H1 (cell line): ENCODE results near the gene OR2V1. TPM values are rescaled to one million over a fixed set of nuclear protein-coding genes. Genes with fewer than 3 reads are reported as not detected.

Experiments
- CTCF ChIA-PET: fragments of 300-600 bp; sonication (Branson Sonifier 250); formaldehyde crosslinking; loops from one replicate; lab custom pipeline; 2021; ENCODE audit not compliant: partially characterized antibody; lab: Charles Lee
- POLR2A ChIA-PET: fragments of 300-600 bp; sonication (Branson Sonifier 250); formaldehyde crosslinking; loops from one replicate; lab custom pipeline; 2021; ENCODE audit warnings: inconsistent platforms; ENCODE audit not compliant: partially characterized antibody; lab: Charles Lee
- DNase-seq, 2 experiments: peaks; one replicate each; pipeline versions ENCODE4 v3.0.0 to v3.0.0-alpha.2; 2010 to 2022; ENCODE audit warnings: low spot score in 2 of 2, low read depth in 1 of 2, mixed read lengths in 1 of 2
- FAIRE-seq: peaks from 2 replicates; lab custom pipeline; 2011; peaks lifted over from hg19 to GRCh38; lab: Jason Lieb, UNC
- H2AFZ ChIP-seq: 2 replicates; pipeline ENCODE4 v1.8.1; 2012; ENCODE audit warnings: low read length, inconsistent platforms
- H2AK5ac ChIP-seq: 2 replicates; pipeline ENCODE4 v1.6.1; 2013; ENCODE audit warnings: low read depth, low read length
- H2BK120ac ChIP-seq: replicated peaks from 2 replicates; pipeline ENCODE3; 2013; ENCODE audit warnings: low read depth, low read length, inconsistent platforms
- H2BK12ac ChIP-seq: 2 replicates; pipeline ENCODE4 v1.6.1; 2013; ENCODE audit warnings: low read depth, low read length
- H2BK15ac ChIP-seq: 2 replicates; pipeline ENCODE4 v1.6.1; 2013; ENCODE audit warnings: low read length
- H2BK20ac ChIP-seq: 2 replicates; pipeline ENCODE4 v1.6.1; 2013; ENCODE audit warnings: low read length
- H2BK5ac ChIP-seq: 2 replicates; pipeline ENCODE4 v1.6.1; 2013; ENCODE audit warnings: low read depth, low read length
- H3K14ac ChIP-seq: 2 replicates; pipeline ENCODE4 v1.6.1; 2013; ENCODE audit warnings: inconsistent platforms; ENCODE audit not compliant: insufficient read length
- H3K18ac ChIP-seq: 2 replicates; pipeline ENCODE4 v1.6.1; 2013; ENCODE audit warnings: low read length; ENCODE audit errors: extremely low read depth
- H3K23ac ChIP-seq: 2 replicates; pipeline ENCODE4 v1.6.1; 2013; ENCODE audit warnings: inconsistent platforms; ENCODE audit not compliant: insufficient read length
- H3K23me2 ChIP-seq: 2 replicates; pipeline ENCODE4 v1.6.1; 2013; ENCODE audit warnings: low read depth, low read length
- H3K27ac ChIP-seq: 2 replicates; pipeline ENCODE4 v1.6.1; 2011; ENCODE audit warnings: low read depth, low read length, inconsistent platforms
- H3K27me3 ChIP-seq, 4 experiments: replicated peaks in 1 of 4; 1 replicate in 1 of 4; 2 replicates in 3 of 4; pipeline versions ENCODE4 v1.6.1 to v1.8.1; 2011 to 2013; ENCODE audit warnings: low read length in 3 of 4, mild to moderate bottlenecking in 3 of 4, inconsistent platforms in 2 of 4, mixed read lengths in 2 of 4, moderate library complexity in 1 of 4; ENCODE audit not compliant: control insufficient read depth in 3 of 4, insufficient read depth in 3 of 4; ENCODE audit errors: extremely low read depth in 1 of 4
- H3K36me3 ChIP-seq, 4 experiments: 2 replicates each; pipeline versions ENCODE4 v1.6.1 to v1.8.1; 2011 to 2013; ENCODE audit warnings: mild to moderate bottlenecking in 4 of 4, low read length in 3 of 4, moderate library complexity in 2 of 4, control low read depth in 1 of 4, inconsistent platforms in 1 of 4; ENCODE audit not compliant: insufficient read depth in 4 of 4, control insufficient read depth in 2 of 4
- H3K4ac ChIP-seq: replicated peaks from 2 replicates; pipeline ENCODE3; 2013; ENCODE audit warnings: low read length, low read depth, mixed read lengths, inconsistent platforms; ENCODE audit not compliant: insufficient read length
- H3K4me1 ChIP-seq, 4 experiments: replicated peaks in 1 of 4; 1 replicate in 1 of 4; 2 replicates in 3 of 4; pipeline versions ENCODE4 v1.6.1 to v1.8.1; 2011 to 2013; ENCODE audit warnings: low read length in 3 of 4, inconsistent platforms in 2 of 4, mixed read lengths in 1 of 4; ENCODE audit not compliant: insufficient read depth in 4 of 4, control insufficient read depth in 3 of 4
- H3K4me2 ChIP-seq, 2 experiments: 2 replicates each; pipeline versions ENCODE4 v1.6.1 to v1.8.1; 2011 to 2013; ENCODE audit warnings: low read depth in 2 of 2, low read length in 2 of 2, control low read depth in 1 of 2, inconsistent platforms in 1 of 2, mild to moderate bottlenecking in 1 of 2; ENCODE audit not compliant: insufficient read depth in 1 of 2
- H3K4me3 ChIP-seq, 4 experiments: fragments of 200-600, 300-600 bp in 1 of 4; sonication (generic), shearing (Covaris generic), sonication (Bioruptor Twin) in 1 of 4; 2 replicates each; pipeline versions ENCODE4 v1.5.1 to v1.8.1; 2011 to 2016; ENCODE audit warnings: low read length in 4 of 4, low read depth in 3 of 4, control low read depth in 2 of 4, inconsistent platforms in 2 of 4, mild to moderate bottlenecking in 2 of 4, mixed read lengths in 1 of 4, moderate library complexity in 1 of 4; ENCODE audit not compliant: insufficient read depth in 2 of 4; ENCODE audit errors: extremely low read depth in 1 of 4
- H3K56ac ChIP-seq: replicated peaks from 2 replicates; pipeline ENCODE3; 2013; ENCODE audit warnings: low read depth, mild to moderate bottlenecking, mixed read lengths, low read length, inconsistent platforms; ENCODE audit not compliant: insufficient read length
- H3K79me1 ChIP-seq: 2 replicates; pipeline ENCODE4 v1.6.1; 2013; ENCODE audit warnings: low read depth, low read length, control low read depth
- H3K79me2 ChIP-seq, 2 experiments: 2 replicates each; pipeline versions ENCODE4 v1.6.1 to v1.8.1; 2012 to 2013; ENCODE audit warnings: low read length in 2 of 2, mild to moderate bottlenecking in 2 of 2, inconsistent platforms in 1 of 2; ENCODE audit not compliant: insufficient read depth in 2 of 2, control insufficient read depth in 1 of 2
- H3K9ac ChIP-seq, 4 experiments: replicated peaks in 1 of 4; 1 replicate in 1 of 4; 2 replicates in 3 of 4; pipeline versions ENCODE4 v1.6.1 to v1.8.1; 2011 to 2013; ENCODE audit warnings: low read depth in 3 of 4, low read length in 3 of 4, control low read depth in 2 of 4, mild to moderate bottlenecking in 2 of 4, moderate library complexity in 2 of 4, inconsistent platforms in 1 of 4; ENCODE audit errors: extremely low read depth in 1 of 4
- H3K9me3 ChIP-seq, 2 experiments: 2 replicates each; pipeline versions ENCODE4 v1.6.1 to v1.8.1; 2012 to 2013; ENCODE audit warnings: mild to moderate bottlenecking in 2 of 2, moderate library complexity in 2 of 2, control low read depth in 1 of 2, inconsistent platforms in 1 of 2, low read depth in 1 of 2, low read length in 1 of 2, mixed read lengths in 1 of 2; ENCODE audit not compliant: insufficient read depth in 2 of 2
- H4K20me1 ChIP-seq, 2 experiments: replicated peaks in 1 of 2; 2 replicates each; pipeline versions ENCODE3 to v1.8.1; 2011 to 2013; ENCODE audit warnings: inconsistent platforms in 2 of 2, low read length in 2 of 2, mild to moderate bottlenecking in 1 of 2; ENCODE audit not compliant: insufficient read depth in 2 of 2, control insufficient read depth in 1 of 2
- H4K5ac ChIP-seq: 2 replicates; pipeline ENCODE4 v1.6.1; 2013; ENCODE audit warnings: low read length, low read depth, mixed read lengths, inconsistent platforms; ENCODE audit not compliant: insufficient read length
- H4K8ac ChIP-seq: 2 replicates; pipeline ENCODE4 v1.8.0; 2013; ENCODE audit warnings: mild to moderate bottlenecking, moderate library complexity, low read length, inconsistent platforms; ENCODE audit not compliant: insufficient read depth; ENCODE audit errors: extremely low read depth
- H4K91ac ChIP-seq: replicated peaks from 2 replicates; pipeline ENCODE3; 2013; ENCODE audit warnings: low read length, mixed read lengths, inconsistent platforms; ENCODE audit not compliant: insufficient read length
- BACH1 ChIP-seq: IDR thresholded peaks from 2 replicates; pipeline ENCODE4 v1.6.1; 2012; ENCODE audit warnings: low read length, improper control_type of control experiment
- BRCA1 ChIP-seq: IDR thresholded peaks from 2 replicates; pipeline ENCODE4 v1.6.1; 2012; ENCODE audit warnings: low read depth, low read length, improper control_type of control experiment
- KDM1A ChIP-seq: fragments of 200-600, 300-600 bp; sonication (generic); IDR thresholded peaks from 2 replicates; pipeline ENCODE4 v1.7.1; 2016; ENCODE audit warnings: mild to moderate bottlenecking, low read length, borderline replicate concordance
- POU5F1 ChIP-seq: IDR thresholded peaks from 2 replicates; pipeline ENCODE4 v1.6.1; 2011; ENCODE audit warnings: low read depth, mild to moderate bottlenecking, low read length, moderate library complexity
- SP1 ChIP-seq: IDR thresholded peaks from 2 replicates; pipeline ENCODE4 v1.6.1; 2011; ENCODE audit warnings: low read depth, low read length
- SUZ12 ChIP-seq: fragments of 200-600 bp; sonication (generic); IDR thresholded peaks from 2 replicates; pipeline ENCODE4 v1.6.1; 2012; ENCODE audit warnings: mild to moderate bottlenecking, inconsistent platforms, low read length, moderate library complexity, mixed read lengths
- TAF7 ChIP-seq: optimal IDR thresholded peaks from 2 replicates; pipeline ENCODE3; 2011; ENCODE audit warnings: low read depth, mild to moderate bottlenecking, inconsistent platforms, low read length, moderate library complexity, borderline replicate concordance
- TCF12 ChIP-seq: IDR thresholded peaks from 2 replicates; pipeline ENCODE4 v1.6.1; 2011; ENCODE audit warnings: low read depth, mild to moderate bottlenecking, low read length
- WGBS, 2 experiments: shearing (Covaris generic) in 1 of 2; methylation state at CpG; one replicate each; pipeline versions ENCODE4 v1.1.6 to v1.1.7; 2013 to 2015; ENCODE audit warnings: low lambda C conversion rate in 2 of 2, mixed read lengths in 2 of 2, inconsistent platforms in 1 of 2, low coverage in 1 of 2, missing lambda C conversion rate in 1 of 2; ENCODE audit not compliant: insufficient replicate concordance in 2 of 2, insufficient coverage in 1 of 2, insufficient read length in 1 of 2; ENCODE audit errors: extremely low coverage in 1 of 2, missing lambda C conversion rate in 1 of 2; 5-methylcytosine and 5-hydroxymethylcytosine counted together
- polyA plus RNA-seq, 7 experiments: library from polyadenylated mRNA; depleted of rRNA in 3 of 7; stranded (reverse) in 5 of 7; unstranded in 2 of 7; fragments of >200 nt in 5 of 7; fragments of 200-250 nt in 2 of 7; gene quantifications; 1 replicate in 5 of 7; 2 replicates in 1 of 7; 4 replicates in 1 of 7; pipeline versions ENCODE4 v1.2.1 to v1.2.3, GENCODE V29; 2011 to 2013; ENCODE audit warnings: missing spikeins in 2 of 7, mixed read lengths in 2 of 7
- total RNA-seq: library from RNA; stranded (reverse); fragmentation: NEBNext Ultra II Directional; extraction: Animal tissue kit (Norgen Biotek cat#: 25700); gene quantifications from 2 replicates; pipeline ENCODE4 v1.2.1, GENCODE V29; 2021

Gene OR2V1
- total and polyA plus RNA-seq, 2 of the 8 experiments (the other 6 are each of a cell fraction or from before 2014, with no cell fraction given): not detected

DNA sequence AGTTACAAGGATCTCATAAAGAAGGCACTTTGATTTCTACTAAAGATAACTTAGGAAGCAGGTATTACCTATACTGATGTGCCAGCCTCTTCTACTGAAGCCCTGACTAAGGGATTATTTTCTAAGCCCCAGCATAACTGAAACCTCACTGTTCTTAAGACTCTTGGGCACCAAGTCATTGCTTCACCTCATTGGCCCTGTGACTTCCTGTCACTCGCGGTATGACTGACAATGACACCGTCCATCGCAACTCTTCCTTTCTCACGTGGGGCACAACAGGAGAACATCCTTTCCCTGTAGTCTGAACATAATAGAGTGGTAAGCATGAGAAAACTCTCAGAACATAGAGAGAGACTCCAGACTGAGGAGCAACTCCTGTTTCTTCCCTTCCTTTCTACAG lies 22.8 kb upstream of the OR2V1 start:
- Histone ChIP-seq H3K4me2 (no peak overlapping the region), H3K9me3 (no peaks in the 10 kb centered on the region), H2BK12ac (no peak overlapping the region), H4K91ac (no peak overlapping the region), H3K4me3 (no peak overlapping the region), H2BK20ac (no peak overlapping the region), H2BK5ac (no peak overlapping the region), H3K23me2 (no peaks in the 10 kb centered on the region), H3K36me3 (no peaks in the 10 kb centered on the region; a peak in 1 of 8 replicates), H3K27me3 (no peaks in the 10 kb centered on the region), H2BK15ac (no peak overlapping the region), H3K56ac (no peak overlapping the region), H3K14ac (no peak overlapping the region), H3K4me1 (peaks cover 0 to 6% (median 1%) of the 10 kb centered on the region in 4 experiments; a peak in 4 of 7 replicates), H3K23ac (no peak overlapping the region), H3K18ac (no peak overlapping the region), H2BK120ac (no peak overlapping the region), H2AFZ (no peak overlapping the region), H4K20me1 (no peaks in the 10 kb centered on the region), H3K79me2 (no peaks in the 10 kb centered on the region), H4K8ac (no peak overlapping the region), H2AK5ac (no peak overlapping the region), H3K79me1 (no peaks in the 10 kb centered on the region), H4K5ac (no peak overlapping the region), H3K9ac (no peak overlapping the region), H3K27ac (no peak overlapping the region), H3K4ac (no peak overlapping the region)
- FAIRE-seq (no peak), DNase-seq (no peak)
- ChIA-PET CTCF (no interaction called here), POLR2A (no interaction called here)
- WGBS, 2 experiments: 85% methylated on average over 5 of the region's 5 CpGs; no CpG with 5 or more reads in 1 of the 2 experiments
- TF ChIP-seq TCF12: no peak
- TF ChIP-seq SP1: no peak
- TF ChIP-seq BACH1: no peak
- TF ChIP-seq KDM1A: no peak
- TF ChIP-seq POU5F1: no peak
- no peak for TF ChIP-seq SUZ12
- no peak for TF ChIP-seq BRCA1
- no peak for TF ChIP-seq TAF7
